NCI-H1694 (cell line): ENCODE data around the gene PYGB.

ENCODE experiments used
- DNase-seq: peaks from one replicate; lab custom pipeline; 2025; lab: John Stamatoyannopoulos, UW

Gene PYGB

DNA sequence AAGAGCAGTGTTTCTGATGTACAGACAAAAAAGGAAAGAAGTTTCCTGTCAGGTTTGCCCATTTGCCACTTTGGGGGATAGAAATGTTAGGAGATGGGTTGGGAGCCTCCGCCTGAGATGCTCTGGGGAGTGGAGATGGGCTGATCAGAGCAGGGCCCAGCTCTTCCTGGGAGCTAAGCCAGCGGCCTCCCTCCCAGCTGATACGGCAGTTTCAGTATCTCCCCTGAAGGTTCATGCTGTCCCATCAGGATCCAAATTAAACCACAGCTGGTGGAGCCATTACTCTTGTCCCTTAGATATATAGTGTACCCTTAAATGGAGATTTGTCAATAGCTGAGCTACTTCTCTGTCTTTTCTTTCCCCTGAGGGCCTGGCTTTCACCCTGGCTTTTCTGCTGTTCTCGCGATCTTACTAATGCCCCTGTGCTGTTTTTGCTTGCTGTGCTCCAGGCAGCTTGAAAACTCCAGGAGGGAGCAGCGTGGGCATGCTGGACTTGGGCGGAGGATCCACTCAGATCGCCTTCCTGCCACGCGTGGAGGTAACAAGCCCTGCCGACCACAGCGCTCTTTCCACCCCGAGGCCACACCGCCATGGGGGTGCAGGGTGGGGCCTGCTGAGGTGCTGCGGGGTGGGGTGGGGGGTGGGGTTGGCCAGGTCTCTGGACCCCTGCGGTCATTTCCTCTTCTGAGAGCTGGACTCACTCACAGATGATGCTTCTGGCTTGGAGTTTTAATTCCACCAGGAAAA, 31.5 kb upstream of the PYGB start:
- DNase-seq: no peak

DNA sequence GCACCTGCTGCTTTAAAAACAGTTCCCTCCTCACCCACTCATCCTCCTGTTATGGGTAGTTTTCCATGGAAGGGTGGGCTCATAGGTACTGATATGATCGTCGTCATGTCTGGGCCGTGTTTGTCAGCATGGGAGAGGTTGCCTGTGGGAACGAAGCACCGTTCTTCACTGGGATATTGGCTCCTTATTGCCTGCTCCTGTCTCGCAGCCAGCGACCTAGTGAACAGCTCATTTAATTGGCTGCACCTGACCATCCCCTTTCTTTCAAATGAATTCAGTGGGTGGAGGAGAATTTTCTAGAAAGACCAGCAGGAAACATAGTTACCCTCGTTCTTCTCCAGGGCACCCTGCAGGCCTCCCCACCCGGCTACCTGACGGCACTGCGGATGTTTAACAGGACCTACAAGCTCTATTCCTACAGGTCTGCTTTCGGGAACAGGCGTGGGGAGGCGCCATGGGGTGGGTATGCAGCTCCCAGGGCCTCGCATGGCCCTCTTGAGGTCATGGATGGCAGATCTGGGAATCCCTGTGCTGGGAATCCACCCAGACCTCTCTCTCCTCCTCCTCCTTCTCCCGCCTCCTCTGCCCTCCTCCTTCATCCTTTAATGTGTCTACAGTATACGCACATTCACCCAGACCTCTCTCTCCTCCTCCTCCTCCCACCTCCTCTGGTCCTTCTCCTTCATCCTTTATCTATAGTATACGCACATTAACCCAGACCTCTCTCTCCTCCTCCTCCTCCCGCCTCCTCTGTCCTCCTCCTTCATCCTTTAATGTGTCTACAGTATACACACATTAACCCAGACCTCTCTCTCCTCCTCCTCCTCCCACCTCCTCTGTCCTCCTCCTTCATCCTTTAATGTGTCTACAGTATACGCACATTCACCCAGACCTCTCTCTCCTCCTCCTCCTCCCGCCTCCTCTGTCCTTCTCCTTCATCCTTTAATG, 30.4 kb upstream of the PYGB start:
- DNase-seq: no peak

DNA sequence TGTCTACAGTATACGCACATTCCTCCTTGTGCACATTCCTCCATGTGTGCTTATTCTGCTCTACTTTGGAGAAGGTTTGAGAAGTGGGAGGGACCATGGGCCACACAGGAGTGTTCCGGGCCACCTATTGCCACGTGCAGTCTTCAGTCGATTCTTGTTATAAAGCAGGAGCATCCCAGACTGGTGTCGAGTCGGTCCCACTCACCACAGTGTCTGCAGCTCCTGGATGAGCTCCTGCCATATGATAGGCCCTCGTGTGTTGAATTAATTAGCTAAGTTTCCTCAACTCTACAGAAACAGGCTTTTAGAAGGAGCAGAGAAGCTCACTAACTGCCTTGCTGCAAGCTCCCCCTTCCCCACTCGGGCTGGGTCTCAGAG, 29.8 kb upstream of the PYGB start:
- no peak for DNase-seq

DNA sequence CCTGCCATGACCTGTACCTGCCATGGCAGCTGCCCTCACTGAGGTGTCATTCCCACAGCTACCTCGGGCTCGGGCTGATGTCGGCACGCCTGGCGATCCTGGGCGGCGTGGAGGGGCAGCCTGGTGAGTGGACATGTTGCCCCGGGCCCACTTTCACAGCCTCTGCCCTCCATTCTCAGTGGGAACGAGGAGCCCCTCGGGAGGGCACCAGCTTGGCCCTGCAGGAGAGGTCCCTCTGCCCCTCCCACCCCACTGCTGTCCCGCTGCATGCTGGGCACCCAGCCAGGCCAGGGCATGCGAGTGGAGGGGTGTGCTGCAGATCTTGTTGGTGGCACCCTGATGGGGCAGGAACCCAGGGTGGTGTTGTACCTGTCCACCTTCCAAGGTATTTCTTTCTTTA, 29.4 kb upstream of the PYGB start:
- no peak for DNase-seq

DNA sequence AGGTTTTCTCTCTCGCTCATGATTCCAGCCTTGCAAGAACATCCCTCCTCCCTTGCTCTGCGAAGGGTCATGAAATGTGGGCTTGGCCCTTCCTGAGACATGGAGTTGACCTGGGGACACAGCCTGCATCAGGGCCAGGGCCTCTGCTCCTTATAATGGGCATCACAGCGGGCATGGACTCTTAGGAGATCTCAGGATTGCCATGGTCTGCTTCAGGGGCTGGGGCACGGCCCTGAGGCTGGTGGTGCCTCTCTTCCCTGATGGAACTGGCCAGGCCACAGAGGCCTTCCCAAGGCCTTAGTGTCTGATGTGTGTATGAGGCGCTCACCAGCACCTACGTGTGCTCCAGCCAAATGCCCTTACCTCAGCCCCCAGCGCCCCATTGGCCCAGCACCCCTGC, 28.5 kb upstream of the PYGB start:
- no peak for DNase-seq

DNA sequence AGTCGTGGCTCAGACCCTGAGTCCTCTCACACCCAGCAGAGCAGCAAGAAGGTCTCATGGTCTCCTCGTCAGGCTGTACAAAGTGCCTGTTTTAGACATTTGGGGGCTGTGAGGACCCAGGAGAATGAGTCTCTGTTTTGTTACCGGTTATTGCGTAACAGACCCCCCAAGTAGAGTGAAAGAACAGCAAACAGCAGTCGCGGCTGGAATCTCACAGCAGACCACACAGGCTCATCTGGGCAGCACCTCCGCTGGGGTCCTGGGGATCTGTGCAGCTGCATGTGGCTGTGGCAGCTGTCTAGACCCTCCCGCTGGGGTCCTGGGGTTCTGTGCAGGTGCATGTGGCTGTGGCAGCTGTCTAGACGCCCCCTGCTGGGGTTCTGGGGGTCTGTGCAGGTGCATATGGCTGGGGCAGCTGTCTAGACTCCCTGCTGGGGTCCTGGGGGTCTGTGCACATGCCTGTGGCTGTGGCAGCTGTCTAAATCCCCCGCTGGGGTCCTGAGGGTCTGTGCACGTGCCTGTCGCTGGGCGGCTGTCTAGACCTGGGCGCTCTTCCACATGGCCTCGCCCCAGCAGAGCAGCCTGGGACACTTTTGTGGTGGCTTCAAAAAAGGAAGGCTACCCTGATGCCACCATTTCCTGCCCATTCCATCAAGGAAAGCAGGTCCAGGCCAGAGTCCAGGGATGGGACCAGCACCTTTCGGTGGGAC, 27.7 kb upstream of the PYGB start:
- no peak for DNase-seq

DNA sequence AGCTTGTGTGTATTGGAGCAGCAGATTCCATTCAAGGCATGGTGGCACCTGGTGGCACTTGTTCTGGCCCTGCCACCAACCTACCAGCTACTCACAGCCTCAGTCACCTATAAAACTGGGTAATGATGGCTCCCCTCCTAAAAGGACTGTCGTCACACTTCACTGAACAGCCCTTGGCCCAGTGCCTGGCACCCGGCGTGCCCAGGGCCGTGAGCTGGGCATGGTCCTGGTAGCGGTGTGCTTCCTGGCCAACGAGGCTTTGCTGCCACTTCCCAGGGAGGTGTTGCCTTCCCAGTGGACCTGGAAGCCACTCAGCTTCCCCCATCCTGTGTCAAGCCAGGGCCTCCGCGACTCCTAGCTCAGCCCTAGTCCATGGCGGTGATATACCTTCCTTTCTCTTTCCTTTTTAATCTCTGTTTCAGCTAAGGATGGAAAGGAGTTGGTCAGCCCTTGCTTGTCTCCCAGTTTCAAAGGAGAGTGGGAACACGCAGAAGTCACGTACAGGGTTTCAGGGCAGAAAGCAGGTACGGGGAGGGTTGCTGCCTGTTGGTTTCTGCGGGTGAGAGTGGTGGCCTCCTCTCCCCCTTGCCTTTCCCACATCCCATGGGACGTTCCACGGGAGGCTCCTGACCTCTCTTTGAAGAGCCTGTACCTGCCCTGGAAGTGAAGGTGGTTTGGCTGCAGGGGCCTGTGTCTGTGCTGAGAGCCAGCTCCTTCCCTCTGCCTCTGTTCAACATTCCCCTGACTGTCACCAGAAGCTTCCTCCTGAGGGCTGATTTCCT, 26.9 kb upstream of the PYGB start:
- no peak for DNase-seq

DNA sequence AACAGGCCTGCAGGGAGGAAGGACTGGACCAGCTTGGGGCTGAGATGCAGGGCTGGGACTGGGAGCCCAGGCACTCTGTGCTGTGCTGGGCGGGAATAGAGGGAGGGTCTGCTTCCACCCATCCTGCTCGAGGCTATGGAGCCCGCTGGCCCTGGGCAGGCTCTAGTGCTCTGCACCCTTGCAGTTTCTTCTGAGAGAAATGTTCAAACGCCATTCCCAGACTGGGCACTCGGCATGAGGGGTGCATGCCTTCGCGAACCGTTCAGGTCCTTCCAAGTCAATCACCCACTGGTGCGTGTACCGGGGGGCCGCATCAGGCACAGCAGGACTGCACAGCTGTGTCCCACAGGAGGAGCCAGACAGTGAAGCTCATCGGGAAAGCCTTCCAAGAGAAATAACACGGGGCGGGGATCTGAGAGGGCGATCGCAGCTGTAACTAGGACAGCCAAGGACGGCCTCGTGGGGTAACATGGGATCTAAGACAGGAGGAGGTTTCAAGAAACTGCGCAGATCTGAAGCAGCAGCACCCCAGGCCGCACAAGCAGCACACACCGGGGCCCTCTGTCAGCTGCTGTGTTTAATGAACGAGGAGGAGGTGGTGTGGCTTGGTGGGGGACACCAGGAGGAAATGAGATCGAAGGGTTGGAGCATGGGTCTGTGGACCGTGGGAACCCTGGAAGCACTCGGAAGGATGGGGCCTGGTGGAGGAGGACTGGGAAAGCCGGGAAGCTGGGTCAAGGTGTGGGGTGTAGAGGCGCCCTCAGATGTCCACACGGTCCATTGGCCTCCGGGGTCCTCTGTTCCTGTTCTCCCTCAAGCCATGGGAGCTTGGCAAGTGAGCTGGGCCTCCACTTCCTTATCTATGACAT, 26.1 kb upstream of the PYGB start:
- no peak for DNase-seq

DNA sequence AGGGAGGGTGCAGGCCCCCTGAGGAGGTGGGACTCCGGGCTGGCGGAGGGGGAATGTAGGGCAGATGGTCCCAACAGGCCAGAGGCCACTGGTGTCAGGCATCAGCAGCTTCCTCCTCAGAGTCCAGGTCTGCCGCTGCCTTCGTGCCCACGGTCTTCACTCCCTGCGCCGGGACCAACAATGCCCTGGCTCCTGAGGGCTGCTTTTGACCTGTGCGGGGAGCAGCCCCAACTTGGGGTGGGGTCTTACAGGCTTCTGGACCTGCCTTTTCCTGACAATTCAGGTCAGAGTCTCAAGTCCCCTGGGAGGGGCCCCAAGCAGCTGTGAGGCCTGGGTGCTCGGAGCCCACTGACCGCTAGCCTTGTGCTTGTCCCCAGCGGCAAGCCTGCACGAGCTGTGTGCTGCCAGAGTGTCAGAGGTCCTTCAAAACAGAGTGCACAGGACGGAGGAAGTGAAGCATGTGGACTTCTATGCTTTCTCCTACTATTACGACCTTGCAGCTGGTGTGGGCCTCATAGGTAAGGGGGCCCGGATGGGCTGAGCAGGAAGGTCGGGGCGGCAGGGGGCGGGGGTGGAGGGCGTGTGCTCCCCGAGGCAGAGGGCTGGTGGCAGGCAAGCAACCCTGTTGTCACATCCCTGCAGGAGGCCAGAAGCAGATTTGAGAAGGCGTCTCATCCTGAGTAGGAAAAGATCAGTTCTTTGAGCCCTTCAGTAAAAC, 25.3 kb upstream of the PYGB start:
- no peak for DNase-seq

DNA sequence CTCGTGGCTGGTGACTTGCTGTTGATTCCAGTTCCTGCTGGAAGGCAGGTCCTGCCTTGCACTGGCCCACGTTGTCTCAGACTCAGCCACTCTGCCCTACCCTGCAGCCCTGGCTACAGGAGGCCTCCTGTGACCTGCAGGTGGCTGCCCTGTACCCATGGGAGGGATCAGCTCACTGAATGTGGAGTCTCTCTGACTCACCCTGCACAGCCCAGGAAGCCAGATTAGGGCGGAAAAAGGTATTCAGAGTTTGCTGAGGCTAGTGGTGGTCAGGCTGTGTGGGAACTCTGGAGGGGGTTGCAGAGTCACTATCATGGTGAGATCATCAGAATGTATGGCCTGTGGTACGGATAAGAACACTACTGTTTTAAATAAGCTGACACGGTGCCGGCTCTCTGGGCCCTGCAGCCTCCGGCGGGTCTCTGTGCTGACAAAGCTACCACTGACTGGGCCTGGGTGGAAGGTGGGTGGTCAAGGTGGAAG, 24.7 kb upstream of the PYGB start:
- no peak for DNase-seq

DNA sequence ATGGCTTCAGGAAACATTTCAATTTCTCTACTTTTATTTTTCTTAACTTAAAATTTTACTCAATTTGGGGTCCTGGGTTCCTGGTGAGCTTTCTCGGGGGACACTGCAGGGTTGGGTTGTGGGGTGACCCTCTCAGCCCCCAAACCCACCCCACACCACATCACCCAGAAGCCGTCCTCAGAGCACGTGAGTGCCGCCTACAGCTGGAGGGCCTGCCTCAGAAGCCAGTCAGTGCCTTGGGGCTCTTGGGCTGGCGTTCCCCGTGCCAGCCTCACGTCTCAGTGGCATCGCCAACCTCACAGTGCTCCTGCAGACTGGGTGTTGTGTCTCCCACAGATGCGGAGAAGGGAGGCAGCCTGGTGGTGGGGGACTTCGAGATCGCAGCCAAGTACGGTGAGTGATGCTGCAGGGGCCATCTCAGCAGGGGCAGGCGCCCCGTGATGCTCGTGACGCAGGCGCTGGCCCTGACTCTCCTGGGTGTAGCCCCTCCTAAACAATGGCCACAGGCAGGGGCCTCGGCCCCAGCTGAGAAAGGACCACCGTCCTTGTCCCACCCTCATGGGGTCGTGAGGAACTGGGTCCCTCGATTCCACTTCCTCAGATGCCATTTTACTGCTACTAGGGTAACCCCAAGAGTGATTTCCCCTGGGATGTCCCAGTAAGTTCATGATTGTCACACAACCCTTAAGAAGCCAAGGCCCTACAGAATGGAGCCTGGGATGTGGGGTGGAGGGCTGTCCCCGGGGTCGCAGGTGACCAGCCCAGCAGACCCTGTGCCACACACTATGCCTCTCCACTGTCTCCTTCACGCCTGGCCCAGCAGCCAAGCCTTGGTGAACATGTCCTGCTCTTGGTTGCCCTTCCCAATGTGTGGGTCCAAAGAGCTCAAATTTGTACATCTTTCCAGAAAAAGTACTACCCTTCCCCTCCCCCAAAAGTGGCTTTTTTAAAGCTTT, 23.8 kb upstream of the PYGB start:
- no peak for DNase-seq

DNA sequence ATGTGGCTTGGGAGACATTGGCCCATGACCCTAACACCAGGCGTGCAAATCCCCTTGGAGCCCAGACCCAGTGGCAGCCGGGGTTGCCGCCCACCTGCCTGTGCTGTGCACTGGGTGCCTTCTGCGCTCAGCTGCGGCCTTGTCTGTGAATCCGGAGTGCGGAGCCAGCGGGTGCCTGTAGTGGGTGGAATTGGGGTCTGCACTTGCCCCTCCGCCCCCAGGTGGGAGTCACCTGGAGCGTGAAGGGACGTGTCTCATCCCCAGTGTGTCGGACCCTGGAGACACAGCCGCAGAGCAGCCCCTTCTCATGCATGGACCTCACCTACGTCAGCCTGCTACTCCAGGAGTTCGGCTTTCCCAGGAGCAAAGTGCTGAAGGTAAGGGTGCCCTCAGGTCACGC, 22.9 kb upstream of the PYGB start:
- DNase-seq: no peak

DNA sequence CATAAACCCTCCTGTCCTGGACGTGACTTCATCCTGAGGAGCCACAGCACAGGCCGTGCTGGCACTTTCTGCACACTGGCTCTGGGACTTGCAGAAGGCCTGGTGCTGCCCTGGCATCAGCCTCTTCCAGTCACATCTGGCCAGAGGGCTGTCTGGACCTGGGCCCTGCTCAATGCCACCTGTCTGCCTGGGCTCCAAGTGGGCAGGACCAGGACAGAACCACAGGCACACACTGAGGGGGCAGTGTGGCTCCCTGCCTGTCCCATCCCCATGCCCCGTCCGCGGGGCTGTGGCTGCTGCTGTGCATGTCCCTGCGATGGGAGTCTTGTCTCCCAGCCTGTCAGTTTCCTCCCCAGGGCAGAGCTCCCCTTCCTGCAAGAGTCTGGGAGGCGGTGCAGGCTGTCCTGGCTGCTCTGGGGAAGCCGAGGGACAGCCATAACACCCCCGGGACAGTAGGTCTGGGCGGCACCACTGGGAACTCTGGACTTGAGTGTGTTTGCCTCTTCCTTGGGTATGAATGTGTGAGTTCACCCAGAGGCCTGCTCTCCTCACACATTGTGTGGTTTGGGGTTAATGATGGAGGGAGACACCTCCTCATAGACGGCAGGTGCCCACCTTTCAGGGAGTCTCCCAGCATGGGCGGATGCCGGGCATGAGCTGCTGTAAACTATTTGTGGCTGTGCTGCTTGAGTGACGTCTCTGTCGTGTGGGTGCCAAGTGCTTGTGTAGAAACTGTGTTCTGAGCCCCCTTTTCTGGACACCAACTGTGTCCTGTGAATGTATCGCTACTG, 22.0 kb upstream of the PYGB start:
- no peak for DNase-seq

DNA sequence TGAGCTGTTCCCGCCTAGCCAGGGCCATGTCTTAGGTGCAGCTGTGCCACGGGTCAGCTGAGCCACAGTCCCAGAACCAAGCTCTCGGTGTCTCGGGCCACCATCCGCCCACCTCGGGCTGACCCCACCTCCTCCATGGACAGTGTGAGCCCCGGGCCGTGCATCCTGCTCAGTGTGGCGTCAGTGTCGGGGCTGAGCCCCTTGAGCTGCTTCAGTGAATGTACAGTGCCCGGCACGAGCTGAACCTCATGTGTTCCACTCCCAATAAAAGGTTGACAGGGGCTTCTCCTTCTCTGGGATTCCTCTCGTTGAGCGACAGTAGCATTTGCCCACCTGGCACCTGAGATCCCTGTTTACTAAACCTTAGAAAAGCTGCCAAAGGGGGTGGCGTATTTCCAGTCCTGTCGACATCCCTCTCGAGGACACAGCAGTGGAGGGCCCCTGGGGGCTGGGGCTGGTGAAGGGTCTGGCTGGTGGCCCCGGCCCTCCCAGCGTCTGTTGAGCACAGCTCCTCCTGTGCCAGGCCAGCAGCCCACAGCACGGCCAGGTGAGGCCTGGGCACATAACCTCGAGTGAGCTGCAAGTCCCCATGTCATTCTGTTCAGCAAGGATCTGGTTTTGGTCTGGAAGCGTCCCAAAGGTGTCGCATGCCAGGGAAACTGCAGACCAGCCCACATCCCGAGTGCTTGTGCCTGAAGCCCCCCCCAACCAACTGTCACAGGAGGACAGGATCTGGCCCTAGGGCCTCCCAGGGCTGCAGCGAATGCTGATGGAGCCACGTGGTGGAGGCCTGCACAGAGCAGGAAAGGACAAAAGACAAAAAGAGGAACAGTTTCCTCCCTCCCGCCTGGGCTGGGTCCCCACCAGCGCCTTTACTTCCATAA, 21.2 kb upstream of the PYGB start:
- no peak for DNase-seq

DNA sequence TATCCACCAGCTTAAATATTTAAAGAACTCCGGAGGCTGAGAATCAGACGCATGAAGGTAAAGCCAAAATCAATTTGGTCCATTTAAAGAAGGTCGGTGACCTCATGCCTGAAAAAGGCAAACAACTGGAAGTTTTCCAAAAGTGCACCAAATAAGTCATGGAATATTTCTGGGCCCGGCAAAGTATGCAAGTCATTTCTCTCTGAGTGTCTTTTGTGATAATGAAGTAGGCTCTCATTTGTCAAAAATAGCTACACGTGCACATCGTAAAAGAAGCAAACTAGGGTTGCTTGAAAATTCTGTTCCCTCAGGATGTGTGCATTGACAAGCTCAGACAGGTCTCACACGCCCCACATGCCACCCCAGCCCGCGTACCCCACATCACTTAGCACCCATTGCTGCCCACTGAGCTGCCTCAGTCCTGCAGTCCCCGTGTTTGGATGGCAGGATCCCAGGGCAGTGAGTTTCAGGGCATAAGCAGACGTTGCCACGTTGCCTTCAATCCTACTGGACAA, 20.5 kb upstream of the PYGB start:
- DNase-seq: no peak

DNA sequence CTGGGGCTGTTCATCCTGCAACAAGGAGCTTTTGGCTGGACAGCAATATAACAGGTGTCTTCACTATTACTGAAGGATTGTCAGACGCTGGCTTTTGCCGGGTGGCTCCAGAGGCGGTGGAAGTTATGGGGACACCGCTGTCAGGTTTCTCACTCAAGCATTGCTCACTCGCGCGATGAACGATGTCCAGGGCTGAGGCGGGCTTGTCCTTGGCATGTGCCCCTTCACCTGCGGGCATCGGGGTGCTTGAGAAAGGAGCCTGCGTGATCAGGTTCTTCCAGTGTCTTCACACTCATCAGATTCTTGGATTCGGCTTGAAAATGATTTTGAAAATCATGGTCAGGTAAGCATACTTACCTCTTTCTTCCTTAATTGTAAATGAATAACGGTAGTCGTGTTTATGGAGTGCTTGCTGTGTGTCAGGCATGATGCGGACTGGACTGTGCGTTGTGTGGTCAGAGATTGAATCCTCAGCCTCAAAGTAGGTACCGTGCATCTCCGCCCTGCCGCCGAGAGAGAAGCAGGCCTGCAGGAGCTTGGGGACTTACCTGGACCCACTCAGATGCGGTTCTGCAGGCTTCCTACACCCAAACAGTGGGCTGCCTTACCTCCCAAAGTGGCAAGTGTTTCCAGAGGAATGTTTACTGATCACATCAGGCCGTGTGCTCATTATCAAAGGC, 18.3 kb upstream of the PYGB start:
- no peak for DNase-seq
